Mesenchymal stem cell (in vitro differentiated cells and primary cell): ENCODE data around the gene CIDEA.

Experiments used
- DNase-seq: peaks from one replicate; pipeline ENCODE4 v3.0.0-alpha.2; 2013
- H2AFZ ChIP-seq: one replicate; pipeline ENCODE4 v1.6.1; 2013; ENCODE audit warnings: low read depth, mild to moderate bottlenecking, control low read depth, inconsistent platforms, low read length, moderate library complexity
- H2AK5ac ChIP-seq: 2 replicates; pipeline ENCODE4 v1.6.1; 2013; ENCODE audit warnings: low read length, moderate library complexity, mild to moderate bottlenecking, inconsistent platforms; ENCODE audit not compliant: severe bottlenecking
- H2BK120ac ChIP-seq: one replicate; pipeline ENCODE4 v1.6.1; 2013; ENCODE audit warnings: low read depth, mild to moderate bottlenecking, inconsistent platforms, low read length, moderate library complexity
- H2BK12ac ChIP-seq, 2 experiments: one replicate each; pipeline ENCODE4 v1.6.1; 2013; ENCODE audit warnings: inconsistent platforms in 2 of 2, low read length in 2 of 2, mild to moderate bottlenecking in 2 of 2, moderate library complexity in 2 of 2, control low read depth in 1 of 2
- H2BK15ac ChIP-seq: one replicate; pipeline ENCODE4 v1.6.1; 2013; ENCODE audit warnings: mild to moderate bottlenecking, low read depth, inconsistent platforms; ENCODE audit not compliant: poor library complexity, severe bottlenecking
- H2BK5ac ChIP-seq: 2 replicates; pipeline ENCODE4 v1.6.1; 2013; ENCODE audit warnings: low read depth, mild to moderate bottlenecking, low read length, control low read depth, inconsistent platforms; ENCODE audit not compliant: poor library complexity, severe bottlenecking
- H3K14ac ChIP-seq, 2 experiments: one replicate each; pipeline ENCODE4 v1.6.1; 2013; ENCODE audit warnings: inconsistent platforms in 2 of 2, low read length in 2 of 2, control low read depth in 1 of 2, mild to moderate bottlenecking in 1 of 2, moderate library complexity in 1 of 2
- H3K18ac ChIP-seq, 2 experiments: one replicate each; pipeline ENCODE4 v1.6.1; 2013; ENCODE audit warnings: inconsistent platforms in 2 of 2, low read length in 2 of 2, control low read depth in 1 of 2, low read depth in 1 of 2, mild to moderate bottlenecking in 1 of 2
- H3K23ac ChIP-seq, 2 experiments: one replicate each; pipeline ENCODE4 v1.6.1; 2013; ENCODE audit warnings: inconsistent platforms in 2 of 2, low read length in 2 of 2, mild to moderate bottlenecking in 2 of 2, moderate library complexity in 2 of 2, control low read depth in 1 of 2
- H3K27ac ChIP-seq: 2 replicates; pipeline ENCODE4 v1.5.1; 2013; ENCODE audit warnings: mild to moderate bottlenecking, moderate library complexity, low read length, control low read depth, inconsistent platforms; ENCODE audit not compliant: poor library complexity, severe bottlenecking
- H3K27me3 ChIP-seq, 2 experiments: 2 replicates each; pipeline versions ENCODE4 v1.6.1 to v1.7.0; 2013; ENCODE audit warnings: low read length in 2 of 2, mild to moderate bottlenecking in 2 of 2, moderate library complexity in 2 of 2, control low read depth in 1 of 2, inconsistent platforms in 1 of 2; ENCODE audit not compliant: control insufficient read depth in 1 of 2, insufficient read depth in 1 of 2
- H3K36me3 ChIP-seq, 2 experiments: 2 replicates each; pipeline versions ENCODE4 v1.6.1 to v1.7.0; 2013; ENCODE audit warnings: low read length in 2 of 2, control low read depth in 1 of 2, inconsistent platforms in 1 of 2, low read depth in 1 of 2, mild to moderate bottlenecking in 1 of 2; ENCODE audit not compliant: insufficient read depth in 2 of 2, control insufficient read depth in 1 of 2
- H3K4ac ChIP-seq, 2 experiments: one replicate each; pipeline ENCODE4 v1.6.1; 2013; ENCODE audit warnings: inconsistent platforms in 2 of 2, low read length in 2 of 2, mild to moderate bottlenecking in 2 of 2, moderate library complexity in 2 of 2, control low read depth in 1 of 2, low read depth in 1 of 2
- H3K4me1 ChIP-seq: 2 replicates; pipeline ENCODE4 v1.6.1; 2013; ENCODE audit warnings: low read depth, low read length, control low read depth; ENCODE audit not compliant: control insufficient read depth, insufficient read depth
- H3K4me2 ChIP-seq: 2 replicates; pipeline ENCODE4 v1.6.1; 2013; ENCODE audit warnings: low read length, mild to moderate bottlenecking, inconsistent platforms; ENCODE audit not compliant: poor library complexity, severe bottlenecking
- H3K4me3 ChIP-seq, 2 experiments: 2 replicates each; pipeline versions ENCODE4 v1.5.1 to v1.7.0; 2013; ENCODE audit warnings: low read length in 2 of 2, mild to moderate bottlenecking in 2 of 2, control low read depth in 1 of 2, low read depth in 1 of 2; ENCODE audit not compliant: insufficient read depth in 1 of 2
- H3K79me1 ChIP-seq: replicated peaks from 2 replicates; pipeline ENCODE4 v1.6.1; 2013; ENCODE audit warnings: mild to moderate bottlenecking, control low read depth, low read length, inconsistent platforms; ENCODE audit not compliant: poor library complexity, severe bottlenecking
- H3K9ac ChIP-seq: 2 replicates; pipeline ENCODE4 v1.7.0; 2013; ENCODE audit warnings: mild to moderate bottlenecking, low read length, moderate library complexity
- H3K9me3 ChIP-seq: 2 replicates; pipeline ENCODE4 v1.7.0; 2013; ENCODE audit warnings: mild to moderate bottlenecking, low read length; ENCODE audit not compliant: control insufficient read depth
- H4K8ac ChIP-seq: one replicate; pipeline ENCODE4 v1.6.1; 2013; ENCODE audit warnings: inconsistent platforms, mild to moderate bottlenecking, low read length, moderate library complexity
- H4K91ac ChIP-seq: one replicate; pipeline ENCODE4 v1.6.1; 2013; ENCODE audit warnings: mild to moderate bottlenecking, low read length, inconsistent platforms
- WGBS: methylation state at CpG from one replicate; pipeline ENCODE4 v1.1.7; 2013; ENCODE audit warnings: mixed read lengths; 5-methylcytosine and 5-hydroxymethylcytosine counted together

Gene CIDEA

GRCh38 chr18:12256951-12257350 lies 2.8 kb downstream of the CIDEA start:
- Histone ChIP-seq H2BK15ac (no peak overlapping the region), H3K23ac (no peak overlapping the region), H2AK5ac (no peak overlapping the region), H3K36me3 (no peaks in the 10 kb centered on the region), H2BK12ac (no peak overlapping the region), H3K4ac (no peak overlapping the region), H3K27me3 (peaks cover 47 to 57% of the 10 kb centered on the region in 2 experiments), H3K27ac (no peak overlapping the region), H2BK5ac (no peak overlapping the region), H3K9ac (no peak overlapping the region), H3K4me3 (no peak overlapping the region), H2AFZ (no peak overlapping the region), H2BK120ac (no peak overlapping the region), H3K4me2 (no peak overlapping the region), H3K4me1 (peaks cover 19% of the 10 kb centered on the region), H4K91ac (no peak overlapping the region), H3K18ac (no peak overlapping the region), H3K79me1 (no peaks in the 10 kb centered on the region), H3K9me3 (no peaks in the 10 kb centered on the region), H3K14ac (no peak overlapping the region), H4K8ac (no peak overlapping the region)
- WGBS = 37% methylated on average over 6 of the region's 6 CpGs
- no peak for DNase-seq

GRCh38 chr18:12257996-12258718 lies 4.0 kb downstream of the CIDEA start:
- H3K27me3 ChIP-seq = peaks cover 36 to 51% of the 10 kb centered on the region in 2 experiments
- no peaks in the 10 kb centered on the region for H3K9me3 ChIP-seq
- no peak overlapping the region for H3K4me2 ChIP-seq
- H4K8ac ChIP-seq = no peak overlapping the region
- no peak for DNase-seq
- no peak overlapping the region for H2BK12ac ChIP-seq
- H3K14ac ChIP-seq = no peak overlapping the region
- H2BK15ac ChIP-seq = no peak overlapping the region
- no peak overlapping the region for H3K18ac ChIP-seq
- no peak overlapping the region for H2BK5ac ChIP-seq
- 93% methylated on average over 21 of the region's 21 CpGs for WGBS
- peaks cover 19% of the 10 kb centered on the region for H3K4me1 ChIP-seq
- no peak overlapping the region for H2AK5ac ChIP-seq
- no peak overlapping the region for H3K9ac ChIP-seq
- no peak overlapping the region for H3K23ac ChIP-seq
- no peak overlapping the region for H2AFZ ChIP-seq
- no peak overlapping the region for H4K91ac ChIP-seq
- no peak overlapping the region for H3K27ac ChIP-seq
- H3K79me1 ChIP-seq = no peaks in the 10 kb centered on the region
- no peak overlapping the region for H3K4ac ChIP-seq
- no peak overlapping the region for H2BK120ac ChIP-seq
- H3K4me3 ChIP-seq = no peak overlapping the region
- no peaks in the 10 kb centered on the region for H3K36me3 ChIP-seq

DNA sequence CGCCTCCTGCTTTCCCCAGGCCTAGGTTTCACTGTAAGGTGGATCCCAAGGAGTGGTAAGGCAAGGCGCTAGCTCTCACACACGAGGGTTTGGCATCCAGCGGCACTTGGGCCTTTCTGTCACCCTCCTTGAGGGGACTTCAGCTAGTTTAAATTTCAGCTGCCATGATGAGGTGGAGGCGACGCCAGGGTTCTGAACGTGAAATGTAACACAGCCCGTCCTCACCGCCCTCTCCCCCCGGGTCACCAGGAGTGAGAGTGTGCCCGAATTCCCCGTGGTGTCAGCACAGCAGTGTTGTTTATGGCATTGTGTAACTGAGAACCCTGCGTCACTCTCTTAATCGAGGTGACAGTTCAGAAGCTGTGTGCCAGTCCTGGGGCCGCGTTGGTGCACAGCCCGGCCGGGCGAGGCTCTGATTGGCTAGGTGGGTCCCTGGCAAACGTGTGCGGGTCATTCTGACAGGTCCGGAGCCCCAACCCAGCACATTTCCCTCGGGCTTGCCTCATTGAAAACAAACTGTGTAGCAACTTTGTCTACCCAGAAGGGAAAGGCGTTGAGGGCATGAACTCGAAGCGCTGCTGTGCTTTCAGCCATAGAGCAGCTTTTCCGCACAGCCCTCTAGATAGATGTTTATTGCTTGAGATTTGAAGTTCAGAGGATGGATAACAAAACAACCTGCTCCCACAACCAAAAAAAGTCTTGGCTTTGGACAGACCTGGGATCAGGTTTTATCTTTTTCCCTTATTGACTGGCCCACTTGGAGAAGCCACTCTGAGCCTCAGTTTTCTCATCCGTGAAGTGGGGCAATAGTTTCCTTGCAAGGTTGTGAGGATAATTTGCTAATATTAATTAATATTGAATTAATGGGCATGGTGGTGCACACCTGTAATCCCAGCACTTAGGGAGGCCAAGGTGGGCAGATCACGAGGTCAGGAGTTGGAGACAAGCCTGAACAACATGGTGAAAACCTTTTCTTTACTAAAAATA lies 4.9 kb downstream of the CIDEA start:
- H3K36me3 ChIP-seq = no peaks in the 10 kb centered on the region
- H2BK15ac ChIP-seq = no peak overlapping the region
- no peaks in the 10 kb centered on the region for H3K79me1 ChIP-seq

GRCh38 chr18:12262748-12263147 lies 8.6 kb downstream of the CIDEA start:
- no peak overlapping the region for H2BK15ac ChIP-seq
- H3K27me3 ChIP-seq = peaks cover 33 to 42% of the 10 kb centered on the region in 2 experiments
- H3K4ac ChIP-seq = no peak overlapping the region
- no peak overlapping the region for H4K91ac ChIP-seq
- no peaks in the 10 kb centered on the region for H3K79me1 ChIP-seq
- no peaks in the 10 kb centered on the region for H3K36me3 ChIP-seq
- H3K4me2 ChIP-seq = no peak overlapping the region
- no peaks in the 10 kb centered on the region for H3K9me3 ChIP-seq
- no peak overlapping the region for H2AFZ ChIP-seq
- H3K4me3 ChIP-seq = no peak overlapping the region
- H2BK5ac ChIP-seq = no peak overlapping the region
- 94% methylated on average over 7 of the region's 8 CpGs for WGBS
- H3K4me1 ChIP-seq = no peaks in the 10 kb centered on the region
- no peak overlapping the region for H3K27ac ChIP-seq
- no peak for DNase-seq
- H2BK12ac ChIP-seq = no peak overlapping the region
- no peak overlapping the region for H4K8ac ChIP-seq
- no peak overlapping the region for H3K14ac ChIP-seq
- no peak overlapping the region for H3K18ac ChIP-seq
- H3K23ac ChIP-seq = no peak overlapping the region
- H2BK120ac ChIP-seq = no peak overlapping the region
- no peak overlapping the region for H2AK5ac ChIP-seq
- no peak overlapping the region for H3K9ac ChIP-seq

More for the DNA sequence above, 4.9 kb downstream of the CIDEA start:
- DNase-seq = no peak
- no peak overlapping the region for H3K14ac ChIP-seq
- no peaks in the 10 kb centered on the region for H3K9me3 ChIP-seq
- no peak overlapping the region for H4K8ac ChIP-seq
- no peak overlapping the region for H2BK12ac ChIP-seq
- H3K4me3 ChIP-seq = no peak overlapping the region
- H3K23ac ChIP-seq = no peak overlapping the region
- H3K27me3 ChIP-seq = peaks cover 31 to 51% of the 10 kb centered on the region in 2 experiments
- H2AK5ac ChIP-seq = no peak overlapping the region
- no peak overlapping the region for H3K18ac ChIP-seq
- 88% methylated on average over 28 of the region's 29 CpGs for WGBS
- H2BK5ac ChIP-seq = no peak overlapping the region
- H2BK120ac ChIP-seq = no peak overlapping the region
- no peak overlapping the region for H3K9ac ChIP-seq
- H4K91ac ChIP-seq = no peak overlapping the region
- no peak overlapping the region for H3K4me2 ChIP-seq
- no peak overlapping the region for H3K27ac ChIP-seq
- H3K4me1 ChIP-seq = peaks cover 13% of the 10 kb centered on the region
- no peak overlapping the region for H3K4ac ChIP-seq
- no peak overlapping the region for H2AFZ ChIP-seq
